ENCODE results near the gene FAM13C.

GRCh38 chr10:59342000-59342399 lies 20.3 kb downstream of the FAM13C start:
- no peak for TF ChIP-seq POLR2A (IDR thresholded peaks at IDR 0.05)
- no peak for TF ChIP-seq CTCF (IDR thresholded peaks at IDR 0.05)
- TF ChIP-seq EP300 (IDR thresholded peaks at IDR 0.05): no peak

All from tibial nerve (tissue), 4 donors.